Activated CD8-positive, alpha-beta T cell treated with anti-CD3 and anti-CD28 coated beads, Interleukin-2, amount 10 ng/mL, durations not matched to agents 7 days and 5 days (primary cell): ENCODE data around the gene DTNB. TPM values are rescaled to one million over a fixed set of nuclear protein-coding genes. Genes with fewer than 3 reads are reported as not detected.

Source experiments
- ATAC-seq: fragments of 150-1000 bp; cut with Tn5 transposase; one replicate; pipeline ENCODE4 v1.10.0; 2021; ENCODE audit warnings: moderate library complexity
- CTCF ChIA-PET: fragments of 350-600 bp; sonication (Branson Sonifier 250); formaldehyde crosslinking; loops from one replicate; lab custom pipeline; 2021; ENCODE audit warnings: antibody characterized with exemption; lab: Charles Lee
- POLR2A ChIA-PET: fragments of 350-600 bp; sonication (Branson Sonifier 250); formaldehyde crosslinking; loops from one replicate; lab custom pipeline; 2021; ENCODE audit warnings: antibody characterized with exemption; lab: Charles Lee
- DNase-seq: peaks from one replicate; pipeline ENCODE4 v3.0.0-alpha.2; 2020
- H3K27ac Mint-ChIP-seq: one replicate; pipeline ENCODE4 v1.8.0; 2021; ENCODE audit warnings: mild to moderate bottlenecking, mixed read lengths
- H3K27me3 Mint-ChIP-seq: one replicate; pipeline ENCODE4 v1.8.0; 2021; ENCODE audit warnings: low read depth, mixed read lengths
- H3K36me3 Mint-ChIP-seq: one replicate; pipeline ENCODE4 v1.8.0; 2021; ENCODE audit warnings: low read depth, mixed read lengths
- H3K4me1 Mint-ChIP-seq: one replicate; pipeline ENCODE4 v1.8.0; 2021; ENCODE audit warnings: low read depth, mixed read lengths
- H3K4me3 Mint-ChIP-seq: one replicate; pipeline ENCODE4 v1.8.0; 2021; ENCODE audit warnings: mild to moderate bottlenecking, mixed read lengths
- H3K9me3 Mint-ChIP-seq: one replicate; pipeline ENCODE4 v1.8.0; 2022; ENCODE audit warnings: mixed read lengths; ENCODE audit not compliant: insufficient read depth
- total RNA-seq, 2 experiments: library from RNA; stranded (reverse); gene quantifications; one replicate each; pipeline ENCODE4 v1.2.3, GENCODE V29; 2021

Gene DTNB
- total RNA-seq, 2 experiments from 2014 or later: 29.2 to 31.2 TPM

- POLR2A ChIA-PET: no interaction called here
Observed at GRCh38 chr2:25374411-25374810, 299.0 kb downstream of the DTNB start.

GRCh38 chr2:25373269-25373981, 300.0 kb downstream of the DTNB start:
- Mint-ChIP-seq H3K9me3 (no peaks in the 10 kb centered on the region), H3K4me3 (no peak overlapping the region), H3K27ac (peak overlapping the region; percentile 72), H3K4me1 (peaks cover 23% of the 10 kb centered on the region), H3K36me3 (peaks cover 3% of the 10 kb centered on the region), H3K27me3 (no peaks in the 10 kb centered on the region)
- DNase-seq: no peak
- ChIA-PET CTCF (interaction anchor here (4.0 kb wide), 1 partner anchor 11 kb away, joined by 29 read pairs; no protein-coding TSS in a partner anchor), POLR2A (interaction anchor here (1.6 kb wide), 1 partner anchor 11 kb away, joined by 7 read pairs; no protein-coding TSS in a partner anchor)
- ATAC-seq: no peak

More at GRCh38 chr2:25374411-25374810, 299.0 kb downstream of the DTNB start:
- Mint-ChIP-seq H3K36me3 (peaks cover 3% of the 10 kb centered on the region), H3K9me3 (no peaks in the 10 kb centered on the region), H3K27ac (no peak overlapping the region), H3K27me3 (no peaks in the 10 kb centered on the region), H3K4me1 (peaks cover 33% of the 10 kb centered on the region), H3K4me3 (no peak overlapping the region)
- CTCF ChIA-PET: interaction anchor here (0.9 to 5.2 kb wide), 2 partner anchors 12 to 65 kb away, joined by 3 to 97 read pairs; no protein-coding TSS in a partner anchor
- DNase-seq (no peak), ATAC-seq (no peak)

- CTCF ChIA-PET: interaction anchor here (0.6 to 4.0 kb wide), 2 partner anchors 8 to 10 kb away, joined by 3 to 29 read pairs; no protein-coding TSS in a partner anchor
- Mint-ChIP-seq H3K27me3 (no peaks in the 10 kb centered on the region), H3K27ac (peak overlapping the region; percentile 72), H3K4me1 (peaks cover 16% of the 10 kb centered on the region), H3K9me3 (no peaks in the 10 kb centered on the region), H3K36me3 (peaks cover 3% of the 10 kb centered on the region), H3K4me3 (no peak overlapping the region)
- POLR2A ChIA-PET: interaction anchor here (1.6 kb wide), 1 partner anchor 10 kb away, joined by 7 read pairs; no protein-coding TSS in a partner anchor
- DNase-seq: no peak
- ATAC-seq: no peak
Observed at GRCh38 chr2:25372405-25373268, 300.7 kb downstream of the DTNB start.

- Mint-ChIP-seq H3K36me3 (no peaks in the 10 kb centered on the region), H3K27me3 (no peaks in the 10 kb centered on the region), H3K4me3 (no peak overlapping the region), H3K4me1 (peaks cover 7% of the 10 kb centered on the region), H3K27ac (no peak overlapping the region), H3K9me3 (no peaks in the 10 kb centered on the region)
- CTCF ChIA-PET: interaction anchor here (0.6 to 4.0 kb wide), 2 partner anchors 9 kb away, joined by 3 to 29 read pairs; no protein-coding TSS in a partner anchor
- DNase-seq: no peak
- ATAC-seq: no peak
- POLR2A ChIA-PET: interaction anchor here (0.8 to 1.6 kb wide), 2 partner anchors 9 kb away, joined by 3 to 7 read pairs; no protein-coding TSS in a partner anchor
Observed at GRCh38 chr2:25371253-25372241, 301.8 kb downstream of the DTNB start.

GRCh38 chr2:25369876-25370275, 303.5 kb downstream of the DTNB start:
- CTCF ChIA-PET: no interaction called here
- Mint-ChIP-seq H3K27me3 (no peaks in the 10 kb centered on the region), H3K36me3 (no peaks in the 10 kb centered on the region), H3K27ac (no peak overlapping the region), H3K4me1 (no peaks in the 10 kb centered on the region), H3K4me3 (no peak overlapping the region), H3K9me3 (no peaks in the 10 kb centered on the region)
- POLR2A ChIA-PET: no interaction called here
- ATAC-seq (no peak), DNase-seq (no peak)

GRCh38 chr2:25369439-25369838, 303.9 kb downstream of the DTNB start:
- H3K36me3 Mint-ChIP-seq: no peaks in the 10 kb centered on the region
- DNase-seq (no peak), ATAC-seq (no peak)
- no peaks in the 10 kb centered on the region for H3K27me3 Mint-ChIP-seq
- H3K4me1 Mint-ChIP-seq: peaks cover under 1% of the 10 kb centered on the region
- H3K4me3 Mint-ChIP-seq: no peak overlapping the region
- ChIA-PET CTCF (no interaction called here), POLR2A (no interaction called here)
- no peak overlapping the region for H3K27ac Mint-ChIP-seq
- H3K9me3 Mint-ChIP-seq: no peaks in the 10 kb centered on the region

GRCh38 chr2:25368660-25369059, 304.7 kb downstream of the DTNB start:
- Mint-ChIP-seq H3K36me3 (no peaks in the 10 kb centered on the region), H3K4me3 (no peak overlapping the region), H3K27me3 (no peaks in the 10 kb centered on the region), H3K4me1 (peaks cover 4% of the 10 kb centered on the region), H3K9me3 (no peaks in the 10 kb centered on the region), H3K27ac (no peak overlapping the region)
- POLR2A ChIA-PET: no interaction called here
- DNase-seq (no peak), ATAC-seq (no peak)
- CTCF ChIA-PET: interaction anchor here (0.6 kb wide), 1 partner anchor 9 kb away, joined by 3 read pairs; no protein-coding TSS in a partner anchor

GRCh38 chr2:25367296-25367695, 306.1 kb downstream of the DTNB start:
- DNase-seq: no peak
- Mint-ChIP-seq H3K36me3 (no peaks in the 10 kb centered on the region), H3K27me3 (no peaks in the 10 kb centered on the region), H3K27ac (no peak overlapping the region), H3K4me3 (no peak overlapping the region), H3K9me3 (no peaks in the 10 kb centered on the region), H3K4me1 (peaks cover 13% of the 10 kb centered on the region)
- POLR2A ChIA-PET: no interaction called here
- CTCF ChIA-PET: no interaction called here
- no peak for ATAC-seq

- CTCF ChIA-PET: no interaction called here
- no peaks in the 10 kb centered on the region for H3K9me3 Mint-ChIP-seq
- no peaks in the 10 kb centered on the region for H3K27me3 Mint-ChIP-seq
- peaks cover 18% of the 10 kb centered on the region for H3K4me1 Mint-ChIP-seq
- no peak overlapping the region for H3K27ac Mint-ChIP-seq
- DNase-seq: no peak
- ATAC-seq: no peak
- no peak overlapping the region for H3K4me3 Mint-ChIP-seq
- H3K36me3 Mint-ChIP-seq: no peaks in the 10 kb centered on the region
- POLR2A ChIA-PET: no interaction called here
Observed at GRCh38 chr2:25366629-25367028, 306.7 kb downstream of the DTNB start.

GRCh38 chr2:25365241-25365640, 308.1 kb downstream of the DTNB start:
- no peaks in the 10 kb centered on the region for H3K9me3 Mint-ChIP-seq
- no peaks in the 10 kb centered on the region for H3K27me3 Mint-ChIP-seq
- DNase-seq: no peak
- no peaks in the 10 kb centered on the region for H3K36me3 Mint-ChIP-seq
- no peak overlapping the region for H3K4me3 Mint-ChIP-seq
- H3K4me1 Mint-ChIP-seq: peaks cover 20% of the 10 kb centered on the region
- CTCF ChIA-PET: interaction anchor here (0.7 to 2.1 kb wide), 6 partner anchors 10 to 202 kb away, joined by 3 to 12 read pairs (median 3); no protein-coding TSS in a partner anchor
- H3K27ac Mint-ChIP-seq: no peak overlapping the region
- POLR2A ChIA-PET: interaction anchor here (0.6 to 2.0 kb wide), 3 partner anchors 11 to 37 kb away, joined by 3 to 11 read pairs (median 3); no protein-coding TSS in a partner anchor
- ATAC-seq: no peak
